ENCODE data around the gene CCL28. TPM values are rescaled to one million over a fixed set of nuclear protein-coding genes. Genes with fewer than 3 reads are reported as not detected.

The CCL28 gene
- total and polyA plus RNA-seq, 8 donors: 3.1 to 22.7 (median 8.8) TPM

DNA sequence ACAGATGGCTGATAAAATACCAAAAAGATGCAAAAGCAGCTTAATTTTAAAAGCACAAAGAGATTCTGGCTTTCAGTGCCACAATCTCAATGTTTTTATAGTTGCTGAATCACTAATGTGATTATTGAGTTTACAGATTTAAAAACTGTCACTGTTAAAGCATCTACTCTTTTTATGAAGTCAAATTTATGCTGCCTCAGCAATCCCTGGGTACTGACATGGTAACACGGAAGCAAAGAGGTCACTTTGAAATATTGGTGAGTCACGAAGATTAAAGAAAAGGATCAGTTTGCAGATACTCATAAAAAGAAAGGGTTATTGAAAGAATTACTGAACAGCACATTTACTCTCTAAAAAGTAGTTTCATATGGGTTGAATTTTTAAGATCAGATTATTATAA lies 59.3 kb downstream of the CCL28 start:
- TF ChIP-seq, protein P1, sequence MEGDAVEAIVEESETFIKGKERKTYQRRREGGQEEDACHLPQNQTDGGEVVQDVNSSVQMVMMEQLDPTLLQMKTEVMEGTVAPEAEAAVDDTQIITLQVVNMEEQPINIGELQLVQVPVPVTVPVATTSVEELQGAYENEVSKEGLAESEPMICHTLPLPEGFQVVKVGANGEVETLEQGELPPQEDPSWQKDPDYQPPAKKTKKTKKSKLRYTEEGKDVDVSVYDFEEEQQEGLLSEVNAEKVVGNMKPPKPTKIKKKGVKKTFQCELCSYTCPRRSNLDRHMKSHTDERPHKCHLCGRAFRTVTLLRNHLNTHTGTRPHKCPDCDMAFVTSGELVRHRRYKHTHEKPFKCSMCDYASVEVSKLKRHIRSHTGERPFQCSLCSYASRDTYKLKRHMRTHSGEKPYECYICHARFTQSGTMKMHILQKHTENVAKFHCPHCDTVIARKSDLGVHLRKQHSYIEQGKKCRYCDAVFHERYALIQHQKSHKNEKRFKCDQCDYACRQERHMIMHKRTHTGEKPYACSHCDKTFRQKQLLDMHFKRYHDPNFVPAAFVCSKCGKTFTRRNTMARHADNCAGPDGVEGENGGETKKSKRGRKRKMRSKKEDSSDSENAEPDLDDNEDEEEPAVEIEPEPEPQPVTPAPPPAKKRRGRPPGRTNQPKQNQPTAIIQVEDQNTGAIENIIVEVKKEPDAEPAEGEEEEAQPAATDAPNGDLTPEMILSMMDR (IDR thresholded peaks at IDR 0.05): no peak
- no peak for FAIRE-seq
- WGBS, 2 donors: 59 to 66% methylated on average over 2 of the region's 2 CpGs

DNA sequence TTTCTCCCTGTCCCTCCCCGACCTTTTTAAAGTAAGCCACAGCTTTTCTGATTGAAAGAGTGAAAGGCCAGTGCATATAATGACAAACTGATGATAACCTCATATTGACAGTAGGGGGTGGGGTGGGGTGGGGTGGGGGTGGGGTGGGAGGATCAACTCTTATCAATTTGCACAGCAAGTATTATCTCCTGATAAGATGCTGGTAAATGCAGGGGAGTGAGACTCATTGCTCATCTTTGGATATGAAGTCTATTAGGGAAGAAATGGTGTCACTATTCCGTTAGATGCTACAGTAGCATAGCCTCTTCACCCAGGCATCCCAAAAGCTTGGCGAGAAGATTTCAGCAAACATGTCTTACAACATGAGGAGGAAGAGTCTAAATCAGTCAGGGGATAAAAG lies 60.1 kb downstream of the CCL28 start:
- intact Hi-C loops (cut with DNase I): no loop called here
- Histone ChIP-seq H3K4me1 (no peaks in the 10 kb centered on the region), H3K27ac (no peak overlapping the region), H3K36me3 (no peaks in the 10 kb centered on the region), H3K9me3 (no peaks in the 10 kb centered on the region), H3K4me3 (no peak overlapping the region), H3K27me3 (no peaks in the 10 kb centered on the region)
- WGBS, 2 donors: 47 to 48% methylated on average over 3 of the region's 3 CpGs
- ATAC-seq (no peak), FAIRE-seq (no peak), DNase-seq (no peak)
- TF ChIP-seq, protein P1 (IDR thresholded peaks at IDR 0.05): no peak

More for the DNA sequence above, 59.3 kb downstream of the CCL28 start:
- Histone ChIP-seq H3K27ac (no peak overlapping the region), H3K4me1 (no peaks in the 10 kb centered on the region), H3K36me3 (no peaks in the 10 kb centered on the region), H3K27me3 (no peaks in the 10 kb centered on the region), H3K4me3 (no peak overlapping the region), H3K9me3 (no peaks in the 10 kb centered on the region)
- ATAC-seq (no peak), DNase-seq (no peak)
- intact Hi-C loops (cut with DNase I): no loop called here

DNA sequence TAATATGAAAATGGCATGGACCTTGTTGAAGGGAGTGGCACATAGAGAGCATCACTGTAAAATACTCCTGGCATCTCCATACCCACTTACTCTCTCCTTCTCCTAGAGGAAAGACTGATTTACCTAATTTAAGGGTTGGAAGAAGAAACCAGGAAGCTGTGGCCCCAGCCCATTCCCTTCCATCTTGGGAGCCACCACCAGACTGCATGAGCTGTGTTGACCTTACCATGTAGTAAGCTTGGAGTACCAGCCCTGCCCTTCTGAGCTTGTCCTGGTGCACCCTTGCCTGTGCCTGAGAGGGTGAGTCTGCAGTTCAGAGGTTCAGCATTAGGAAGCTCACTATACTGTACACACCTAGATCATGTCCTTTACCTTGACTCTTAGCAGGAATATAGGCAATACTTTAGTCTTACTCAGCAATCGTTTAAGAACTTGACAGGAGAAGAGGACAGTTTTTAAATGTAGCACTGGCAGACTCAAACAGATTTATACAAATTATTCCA lies 63.3 kb downstream of the CCL28 start:
- intact Hi-C loops (cut with DNase I): no loop called here
- Histone ChIP-seq H3K27ac (no peak overlapping the region), H3K36me3 (no peaks in the 10 kb centered on the region), H3K27me3 (no peaks in the 10 kb centered on the region), H3K4me1 (no peaks in the 10 kb centered on the region), H3K4me3 (no peak overlapping the region), H3K9me3 (no peaks in the 10 kb centered on the region)
- DNase-seq (no peak), ATAC-seq (no peak), FAIRE-seq (no peak)
- TF ChIP-seq, protein P1 (IDR thresholded peaks at IDR 0.05): no peak
- WGBS, 2 donors: 68 to 77% methylated on average over 1 of the region's 1 CpG

DNA sequence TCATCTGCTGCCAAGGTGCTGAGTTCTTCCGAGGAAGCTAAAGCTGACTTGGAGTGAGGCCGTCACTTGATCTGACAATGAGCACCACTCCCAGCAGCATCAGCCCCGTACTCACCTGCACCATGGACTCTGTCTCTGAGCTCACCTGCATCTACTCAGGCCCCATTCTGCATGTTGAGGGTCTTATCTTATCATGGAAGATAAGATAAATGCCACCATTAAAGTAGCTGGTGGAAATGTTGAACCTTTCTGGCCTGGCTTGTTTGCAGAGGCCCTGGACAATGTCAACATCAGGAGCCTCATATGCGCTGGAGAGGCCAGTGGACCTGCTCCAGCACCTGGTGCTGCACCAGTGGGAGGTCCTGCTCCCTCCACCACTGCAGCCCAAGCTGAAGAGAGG lies 64.0 kb downstream of the CCL28 start:
- Histone ChIP-seq H3K4me3 (no peak overlapping the region), H3K27me3 (no peaks in the 10 kb centered on the region), H3K36me3 (no peaks in the 10 kb centered on the region), H3K4me1 (no peaks in the 10 kb centered on the region), H3K9me3 (no peaks in the 10 kb centered on the region), H3K27ac (no peak overlapping the region)
- no peak for DNase-seq
- WGBS, 2 donors: 37 to 39% methylated on average over 4 of the region's 4 CpGs
- TF ChIP-seq, protein P1 (IDR thresholded peaks at IDR 0.05): no peak
- ATAC-seq: no peak
- FAIRE-seq: no peak
- intact Hi-C loops (cut with DNase I): no loop called here

DNA sequence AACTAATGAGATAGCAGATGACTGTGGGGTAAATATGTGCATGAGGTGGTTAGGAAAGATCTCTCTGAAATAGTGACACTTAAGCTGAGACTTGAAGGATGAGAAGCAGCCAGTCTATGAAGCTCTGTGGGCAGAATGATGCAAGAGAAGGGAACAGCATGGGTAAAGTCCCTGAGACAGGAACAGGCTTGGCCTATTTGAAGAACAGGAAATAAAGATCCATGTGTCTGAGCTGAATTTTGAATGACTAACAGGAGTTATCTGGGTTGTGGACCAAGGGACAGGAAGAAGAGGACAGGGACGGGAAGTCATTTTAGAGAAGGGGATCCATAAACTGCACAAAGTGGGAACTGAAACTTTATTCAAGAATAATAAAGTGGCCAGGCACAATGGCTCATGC lies 73.3 kb downstream of the CCL28 start:
- no peak overlapping the region for H3K27ac ChIP-seq
- WGBS, 2 donors: 76 to 89% methylated on average over 1 of the region's 1 CpG
- ATAC-seq: no peak
- intact Hi-C loops (cut with DNase I): no loop called here
- FAIRE-seq: no peak
- TF ChIP-seq, protein P1 (IDR thresholded peaks at IDR 0.05): no peak
- no peaks in the 10 kb centered on the region for H3K9me3 ChIP-seq
- H3K4me3 ChIP-seq: no peak overlapping the region
- DNase-seq: no peak
- no peaks in the 10 kb centered on the region for H3K4me1 ChIP-seq
- no peaks in the 10 kb centered on the region for H3K36me3 ChIP-seq
- no peaks in the 10 kb centered on the region for H3K27me3 ChIP-seq

Measured in pancreas (tissue), 10 donors.